Upper lobe of left lung (tissue), 4 donors: ENCODE data around the gene IFI27.

Experiments used
- CTCF ChIP-seq, 6 experiments: fragments of 450-650 bp in 4 of 6; fragments of 200-600 bp in 2 of 6; sonication (generic) in 2 of 6; IDR thresholded peaks; one replicate each; pipeline ENCODE4 v1.5.1; 2016 to 2019; ENCODE audit warnings: antibody characterized with exemption in 6 of 6
- POLR2A ChIP-seq, 4 donors: fragments of 450-650 bp; IDR thresholded peaks; one replicate each; pipeline ENCODE4 v1.5.1; 2016 to 2017; ENCODE audit warnings: antibody characterized with exemption in 4 of 4, mild to moderate bottlenecking in 2 of 4
- POLR2AphosphoS5 ChIP-seq, 2 donors: sonication (generic); formaldehyde crosslinking; IDR thresholded peaks; one replicate each; pipeline ENCODE4 v1.5.1; 2017; ENCODE audit warnings: antibody characterized with exemption in 2 of 2

- no peak for TF ChIP-seq CTCF (IDR thresholded peaks at IDR 0.05)
- no peak for TF ChIP-seq POLR2AphosphoS5 (IDR thresholded peaks at IDR 0.05)
- no peak for TF ChIP-seq POLR2A (IDR thresholded peaks at IDR 0.05)
These were observed 32.7 kb downstream of the IFI27 start for GRCh38 chr14:94143239-94143638.
